Stomach smooth muscle (tissue), 2 donors: ENCODE data around the gene CES1.
"Not testable (repeated sequence)": the region's sequence is repeated elsewhere in the genome, so short reads cannot be mapped to it uniquely, and the experiment has no call there.

Experiments used
- H3K27ac ChIP-seq: one replicate; pipeline ENCODE4 v1.7.0; 2013; ENCODE audit warnings: mild to moderate bottlenecking, low read length, inconsistent platforms
- H3K27me3 ChIP-seq, 2 donors: one replicate each; pipeline ENCODE4 v1.7.0; 2013; ENCODE audit warnings: low read length in 2 of 2; ENCODE audit not compliant: insufficient read depth in 2 of 2, control insufficient read depth in 1 of 2
- H3K36me3 ChIP-seq, 2 donors: one replicate each; pipeline ENCODE4 v1.7.0; 2013; ENCODE audit warnings: low read length in 2 of 2; ENCODE audit not compliant: control insufficient read depth in 2 of 2, insufficient read depth in 2 of 2
- H3K4me1 ChIP-seq: one replicate; pipeline ENCODE4 v1.7.0; 2013; ENCODE audit warnings: low read length; ENCODE audit not compliant: control insufficient read depth, insufficient read depth
- H3K4me3 ChIP-seq, 2 donors: one replicate each; pipeline ENCODE4 v1.7.0; 2013; ENCODE audit warnings: low read length in 2 of 2
- H3K9ac ChIP-seq, 2 donors: one replicate each; pipeline ENCODE4 v1.7.0; 2013; ENCODE audit warnings: low read length in 2 of 2, mild to moderate bottlenecking in 1 of 2
- H3K9me3 ChIP-seq, 2 donors: one replicate each; pipeline ENCODE4 v1.7.0; 2013; ENCODE audit warnings: low read length in 2 of 2; ENCODE audit not compliant: control insufficient read depth in 2 of 2
- donor health status: healthy.
- donor health status: Pancreatic carcinoma.

Gene CES1

DNA sequence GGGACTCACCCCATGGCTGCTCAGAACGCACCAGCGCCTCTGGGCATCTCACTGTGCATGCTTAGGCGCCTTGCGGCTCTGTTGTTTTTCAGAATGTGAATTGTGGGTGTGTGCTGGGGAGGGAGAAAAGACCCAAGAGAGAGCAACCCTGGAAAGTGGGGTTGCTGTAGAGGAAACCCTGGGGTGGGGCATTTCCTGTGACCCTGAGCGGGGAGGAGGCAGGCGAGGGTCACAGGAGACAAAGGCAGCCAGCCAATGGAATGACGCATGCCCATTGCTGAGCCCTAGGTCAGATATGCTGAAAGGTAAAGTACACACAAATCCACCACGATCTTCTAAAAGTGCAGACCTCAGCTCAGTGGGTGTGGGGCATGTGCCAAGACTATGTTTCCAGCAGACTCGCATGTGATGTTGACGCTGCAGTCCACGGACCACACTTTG, 39.9 kb downstream of the CES1 start:
- not testable (repeated sequence) for H3K9me3 ChIP-seq, H3K27me3 ChIP-seq, H3K4me1 ChIP-seq, H3K36me3 ChIP-seq, H3K27ac ChIP-seq, H3K9ac ChIP-seq, H3K4me3 ChIP-seq

DNA sequence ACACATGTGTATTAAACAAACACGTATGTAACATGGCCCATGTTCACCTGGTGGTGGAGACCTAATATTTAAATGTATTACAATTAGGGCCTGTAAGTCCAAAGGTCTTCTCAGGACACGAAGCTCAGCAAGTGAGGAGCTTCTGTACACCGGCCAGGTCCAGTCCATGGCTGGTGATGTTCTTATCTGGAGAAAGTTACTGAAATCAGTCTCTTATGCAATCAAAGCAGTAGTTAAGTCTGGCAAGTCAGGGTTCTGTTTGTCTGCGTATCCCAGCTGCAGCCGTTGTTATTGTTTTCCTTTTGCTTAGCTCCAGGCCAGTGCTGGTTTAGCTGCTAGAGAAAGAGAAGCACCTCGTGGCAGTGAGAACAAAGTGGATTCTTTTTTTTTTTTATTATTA, 41.4 kb downstream of the CES1 start:
- H3K27me3 ChIP-seq, H3K36me3 ChIP-seq, H3K4me3 ChIP-seq, H3K27ac ChIP-seq, H3K9ac ChIP-seq, H3K9me3 ChIP-seq, H3K4me1 ChIP-seq: not testable (repeated sequence)

DNA sequence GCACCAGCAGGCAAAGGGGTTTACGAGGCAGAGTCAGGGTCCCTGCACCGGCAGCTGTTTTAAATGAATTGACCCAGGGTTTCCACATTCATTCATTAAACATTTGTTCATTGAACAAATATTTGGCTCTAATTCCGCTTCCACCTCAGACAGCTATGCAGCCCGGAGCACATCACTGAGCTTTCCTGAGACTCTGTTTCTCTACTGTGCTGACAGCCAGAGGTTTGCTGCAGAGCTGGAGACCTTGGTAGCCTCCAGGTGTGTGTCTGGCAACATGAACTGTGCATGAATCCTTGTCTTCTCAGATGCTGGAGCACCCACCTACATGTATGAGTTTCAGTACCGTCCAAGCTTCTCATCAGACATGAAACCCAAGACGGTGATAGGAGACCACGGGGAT, 42.7 kb downstream of the CES1 start:
- not testable (repeated sequence) for H3K4me3 ChIP-seq, H3K9me3 ChIP-seq, H3K9ac ChIP-seq, H3K36me3 ChIP-seq, H3K27me3 ChIP-seq, H3K4me1 ChIP-seq, H3K27ac ChIP-seq

DNA sequence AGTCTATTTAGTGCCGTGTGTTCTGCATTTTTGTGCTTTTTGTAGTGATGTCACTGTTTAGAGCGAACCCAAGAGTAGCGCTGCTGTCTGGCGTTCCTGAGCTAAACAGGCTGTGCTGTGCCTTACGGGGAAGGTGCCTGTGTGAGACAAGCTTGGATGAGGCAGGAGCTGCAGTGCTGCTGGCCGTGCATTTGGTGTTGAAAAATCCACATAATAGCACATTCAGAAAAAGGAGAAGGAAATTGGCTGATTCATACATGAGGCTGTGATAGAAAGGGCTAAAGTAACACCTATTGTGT, 50.2 kb downstream of the CES1 start:
- not testable (repeated sequence) for H3K4me1 ChIP-seq, H3K27me3 ChIP-seq, H3K9me3 ChIP-seq, H3K36me3 ChIP-seq, H3K27ac ChIP-seq, H3K9ac ChIP-seq, H3K4me3 ChIP-seq

DNA sequence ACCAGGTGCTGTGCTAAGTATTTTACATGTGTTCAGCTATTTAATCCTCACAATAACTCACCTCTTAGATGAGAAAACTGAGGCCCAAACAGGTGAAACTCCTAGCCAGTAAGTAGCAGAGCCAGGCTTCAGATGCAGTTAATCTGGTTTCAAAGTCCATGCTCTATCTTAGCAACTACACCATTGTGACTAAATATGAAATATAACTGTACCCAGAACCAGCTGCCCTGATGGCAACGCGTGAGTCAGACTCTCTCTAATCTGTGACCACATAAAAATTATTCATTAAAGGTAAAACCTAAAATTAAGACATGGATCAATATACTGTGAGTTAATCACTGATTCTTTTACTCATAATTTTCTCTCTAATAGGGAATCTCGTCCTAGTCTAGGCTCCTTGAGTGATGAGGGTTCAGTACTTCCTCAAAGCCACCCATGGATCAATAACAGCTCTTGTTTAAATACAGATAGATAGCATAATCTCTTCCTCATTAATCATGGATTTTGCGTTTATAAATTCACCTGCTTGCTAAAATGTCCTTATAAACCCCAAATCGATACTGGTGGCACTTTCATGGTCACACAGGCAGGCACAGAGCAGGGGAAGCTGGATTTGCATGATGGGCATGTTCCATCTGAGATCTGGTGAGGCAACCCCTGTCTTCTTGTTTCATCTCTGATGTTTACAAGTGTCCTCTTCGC, 50.7 kb downstream of the CES1 start:
- H3K4me1 ChIP-seq, H3K27me3 ChIP-seq, H3K27ac ChIP-seq, H3K9me3 ChIP-seq, H3K4me3 ChIP-seq, H3K36me3 ChIP-seq, H3K9ac ChIP-seq: not testable (repeated sequence)

DNA sequence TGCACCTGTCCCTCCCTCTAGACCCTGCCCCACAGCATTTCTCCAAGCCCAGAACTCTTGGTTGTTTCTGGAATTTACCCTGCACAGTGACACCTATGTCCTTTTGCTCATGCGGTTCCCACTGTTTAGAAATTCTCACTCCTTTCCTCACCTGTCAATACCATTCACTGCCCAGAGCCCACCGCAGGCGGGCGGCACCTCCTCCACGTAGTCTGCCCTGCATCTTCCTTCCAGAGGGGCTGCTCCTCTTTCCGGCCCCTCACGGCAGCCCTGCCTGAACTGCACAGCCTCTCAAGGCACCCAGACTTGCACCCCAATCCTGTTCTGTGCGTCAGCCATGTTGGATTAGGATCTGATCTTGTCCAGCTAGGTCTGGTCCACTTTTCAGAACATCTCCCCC, 51.4 kb downstream of the CES1 start:
- not testable (repeated sequence) for H3K36me3 ChIP-seq, H3K27ac ChIP-seq, H3K9me3 ChIP-seq, H3K27me3 ChIP-seq, H3K4me3 ChIP-seq, H3K4me1 ChIP-seq, H3K9ac ChIP-seq

DNA sequence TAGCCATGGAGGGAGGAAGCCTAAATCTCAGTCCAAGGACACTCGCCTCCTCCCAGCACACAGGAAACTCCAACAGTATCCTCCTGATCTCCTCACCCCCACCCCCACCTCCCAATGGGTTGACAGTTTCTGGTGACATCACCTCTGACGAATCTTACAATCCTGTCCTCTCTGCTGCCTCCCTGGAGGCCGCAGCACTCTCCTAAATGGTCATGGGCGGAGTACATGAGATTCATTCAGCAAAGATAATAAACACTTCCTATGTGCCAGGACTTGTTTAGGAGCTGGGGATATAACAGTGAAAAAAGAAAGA, 52.8 kb downstream of the CES1 start:
- not testable (repeated sequence) for H3K36me3 ChIP-seq, H3K27ac ChIP-seq, H3K27me3 ChIP-seq, H3K9ac ChIP-seq, H3K4me1 ChIP-seq, H3K9me3 ChIP-seq, H3K4me3 ChIP-seq

DNA sequence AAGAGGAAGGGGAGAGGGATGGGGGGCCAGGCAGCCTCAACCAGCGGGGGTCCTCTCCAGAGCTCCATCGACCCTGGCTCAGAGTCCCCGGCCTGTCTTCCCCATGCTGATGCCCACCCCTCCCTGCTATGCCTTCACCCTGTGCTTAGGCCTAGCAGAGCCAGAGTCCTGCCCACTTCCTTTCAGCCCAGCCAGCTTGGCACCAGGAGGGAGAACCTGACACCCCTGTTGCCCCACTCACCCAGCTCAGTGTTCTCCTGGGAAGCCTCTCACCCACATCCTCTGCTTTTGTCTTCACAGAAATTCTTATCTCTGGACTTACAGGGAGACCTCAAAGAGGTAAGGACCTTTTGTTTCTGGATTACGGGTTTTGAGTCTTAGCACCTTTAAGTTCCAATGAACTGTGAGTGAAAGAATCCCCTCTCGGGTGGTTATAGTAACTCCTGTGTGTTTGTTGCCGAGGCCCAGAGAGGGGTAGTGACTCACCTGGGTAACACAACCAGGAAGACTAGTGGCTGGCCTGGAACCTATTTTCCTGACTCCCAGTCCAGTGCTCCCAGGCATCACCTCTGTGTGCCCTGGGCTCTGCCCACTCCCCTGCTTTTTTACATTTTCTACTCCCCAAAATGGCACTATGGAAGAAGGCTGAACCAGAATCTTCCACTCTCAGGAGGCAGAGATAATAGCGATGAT, 53.3 kb downstream of the CES1 start:
- H3K4me3 ChIP-seq = no peak overlapping the region
- H3K27me3 ChIP-seq = peaks cover 0 to 4% of the 10 kb centered on the region in 2 donors
- H3K9me3 ChIP-seq = no peaks in the 10 kb centered on the region
- H3K4me1 ChIP-seq = no peaks in the 10 kb centered on the region
- no peak overlapping the region for H3K9ac ChIP-seq
- no peaks in the 10 kb centered on the region for H3K36me3 ChIP-seq
- no peak overlapping the region for H3K27ac ChIP-seq

DNA sequence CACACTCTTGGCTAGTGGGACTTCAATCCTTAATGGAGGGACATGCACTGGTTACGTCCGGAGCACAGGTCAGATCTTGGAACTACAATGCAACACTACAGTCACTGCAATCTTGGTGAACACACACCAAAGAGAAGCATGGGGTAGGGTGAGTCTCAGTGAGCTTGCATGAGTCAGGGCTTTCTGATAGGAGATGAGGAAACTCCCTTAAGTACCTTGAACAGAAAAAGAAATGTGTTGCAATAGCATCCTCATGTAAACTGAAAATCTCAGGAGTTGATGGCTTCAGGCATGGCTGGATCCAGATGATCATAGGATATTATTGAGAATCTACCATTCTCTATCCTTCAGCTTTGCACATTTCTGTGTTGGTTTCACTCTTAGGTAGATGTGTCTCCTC, 54.1 kb downstream of the CES1 start:
- Histone ChIP-seq H3K9me3 (no peaks in the 10 kb centered on the region), H3K9ac (no peak overlapping the region), H3K4me3 (no peak overlapping the region), H3K4me1 (no peaks in the 10 kb centered on the region), H3K27ac (no peak overlapping the region), H3K27me3 (peaks cover 0 to 8% of the 10 kb centered on the region in 2 donors), H3K36me3 (no peaks in the 10 kb centered on the region)

DNA sequence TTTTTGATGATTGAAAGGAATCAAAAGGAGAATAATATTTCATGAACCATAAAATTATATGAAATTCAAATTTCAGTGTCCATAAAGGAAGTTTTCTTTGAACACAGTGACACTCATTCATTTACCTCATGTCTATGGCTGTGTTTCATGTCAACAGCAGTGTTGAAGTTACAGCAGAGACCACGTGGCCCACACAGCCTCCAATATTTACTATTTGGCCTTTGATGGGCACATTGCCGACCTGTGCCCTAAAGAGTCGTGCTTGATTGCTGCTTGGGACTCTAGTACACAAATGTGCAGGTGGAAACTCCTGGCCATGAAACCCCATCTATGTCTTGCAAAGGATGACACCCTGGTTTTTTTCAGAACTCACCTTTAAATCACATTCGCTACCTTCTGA, 57.0 kb downstream of the CES1 start:
- Histone ChIP-seq H3K4me1 (no peaks in the 10 kb centered on the region), H3K9ac (no peak overlapping the region), H3K27me3 (peaks cover 0 to 8% of the 10 kb centered on the region in 2 donors), H3K36me3 (no peaks in the 10 kb centered on the region), H3K4me3 (no peak overlapping the region), H3K27ac (no peak overlapping the region), H3K9me3 (no peaks in the 10 kb centered on the region)

DNA sequence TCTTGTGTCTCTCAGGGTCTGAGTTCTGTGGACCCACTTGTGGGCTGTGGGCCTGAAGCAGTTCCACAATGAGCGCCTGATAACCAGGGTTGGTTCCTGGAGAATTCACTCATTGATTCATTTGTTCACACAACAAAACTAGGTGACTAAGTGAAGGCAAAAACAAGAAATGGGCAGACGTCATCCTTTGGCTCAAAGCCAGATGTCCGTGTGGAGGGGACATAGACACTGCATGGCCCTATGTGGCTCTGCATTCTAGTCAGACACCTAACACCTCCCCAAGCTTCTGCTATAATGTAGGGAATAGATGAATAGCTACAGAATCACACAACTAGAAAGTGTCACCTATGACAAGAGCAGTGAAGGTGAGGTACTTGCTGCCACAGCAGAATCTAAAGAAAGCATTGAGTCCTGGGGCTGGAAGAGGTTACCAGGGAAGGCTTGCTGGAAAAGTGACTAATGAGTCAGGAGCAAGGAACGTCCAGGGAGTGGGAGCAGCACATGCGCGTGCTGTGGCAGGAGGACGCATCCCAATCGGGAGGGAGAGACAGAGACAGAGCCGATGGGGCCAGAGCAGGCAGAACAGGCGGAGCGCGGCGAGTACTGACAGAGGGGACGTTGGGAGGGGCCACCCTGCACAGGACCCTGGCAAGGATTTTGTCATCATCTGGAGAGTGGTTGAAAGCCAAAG, 58.9 kb downstream of the CES1 start:
- Histone ChIP-seq H3K36me3 (no peaks in the 10 kb centered on the region), H3K4me1 (no peaks in the 10 kb centered on the region), H3K9ac (no peak overlapping the region), H3K27me3 (peaks cover 0 to 8% of the 10 kb centered on the region in 2 donors), H3K4me3 (no peak overlapping the region), H3K9me3 (no peaks in the 10 kb centered on the region), H3K27ac (no peak overlapping the region)
